KOPT-K1 (cell line): Measurements from ENCODE around the gene TMEM212.

Experiments used
- H3K27ac ChIP-seq: fragments of 200-600 bp; sonication (generic); 2 replicates; pipeline ENCODE4 v1.5.1; 2016; ENCODE audit warnings: antibody characterized with exemption, mild to moderate bottlenecking, low read depth, low read length; ENCODE audit not compliant: poor library complexity, severe bottlenecking
- H3K36me3 ChIP-seq: fragments of 200-600 bp; sonication (generic); 2 replicates; pipeline ENCODE4 v1.5.1; 2017; ENCODE audit warnings: antibody characterized with exemption, mild to moderate bottlenecking, low read length, moderate library complexity; ENCODE audit not compliant: insufficient read depth
- H3K9me3 ChIP-seq: fragments of 200-600 bp; sonication (generic); 2 replicates; pipeline ENCODE4 v1.5.1; 2017; ENCODE audit warnings: antibody characterized with exemption, low read length, mild to moderate bottlenecking; ENCODE audit not compliant: insufficient read depth, poor library complexity, severe bottlenecking

Gene TMEM212

DNA sequence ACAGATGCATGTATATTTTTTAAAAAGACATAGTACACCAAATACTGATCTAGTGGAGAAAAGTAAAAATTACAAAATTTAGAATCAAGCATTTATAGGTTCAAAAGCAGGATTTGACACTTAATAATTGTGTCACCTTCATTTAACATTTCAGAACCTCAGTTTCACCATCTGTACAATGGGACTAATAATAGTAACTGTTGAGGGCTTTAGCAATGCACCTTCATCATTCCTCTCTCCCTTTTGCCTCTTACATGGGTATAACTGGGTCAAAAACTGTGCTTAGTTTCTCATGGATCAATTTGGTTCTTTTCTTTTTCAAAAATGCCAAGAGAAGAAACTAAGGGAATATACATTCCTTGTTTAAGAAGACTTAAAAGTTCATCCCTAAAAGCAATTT, 5.5 kb upstream of the TMEM212 start:
- Histone ChIP-seq H3K27ac (no peak overlapping the region), H3K9me3 (no peaks in the 10 kb centered on the region), H3K36me3 (no peaks in the 10 kb centered on the region)

DNA sequence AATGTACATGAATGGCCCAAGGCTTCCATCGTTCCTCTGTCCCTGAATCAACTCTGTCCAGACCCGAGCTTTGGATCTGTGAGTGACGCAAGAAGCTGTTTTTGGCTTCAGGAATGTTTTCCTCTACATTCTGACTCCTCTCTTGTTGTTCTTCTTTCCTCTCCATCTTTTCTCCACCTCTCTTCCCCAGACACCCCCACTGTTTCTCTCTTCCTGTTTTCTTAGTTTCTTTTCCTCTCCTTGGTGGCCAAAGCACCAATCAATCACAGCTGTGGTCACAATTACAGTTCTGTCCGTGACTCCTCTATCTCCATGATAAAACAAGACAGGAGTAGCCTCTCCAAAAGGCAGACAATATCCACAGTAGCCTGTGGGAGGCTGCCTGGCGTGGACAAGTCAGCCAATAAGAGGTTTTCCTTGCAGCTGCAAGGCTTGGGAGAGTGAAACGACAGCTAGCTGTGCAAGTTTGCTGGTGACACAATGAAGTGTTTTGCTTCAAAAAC, 4.9 kb upstream of the TMEM212 start:
- no peaks in the 10 kb centered on the region for H3K9me3 ChIP-seq
- H3K36me3 ChIP-seq, result no peaks in the 10 kb centered on the region
- no peak overlapping the region for H3K27ac ChIP-seq

DNA sequence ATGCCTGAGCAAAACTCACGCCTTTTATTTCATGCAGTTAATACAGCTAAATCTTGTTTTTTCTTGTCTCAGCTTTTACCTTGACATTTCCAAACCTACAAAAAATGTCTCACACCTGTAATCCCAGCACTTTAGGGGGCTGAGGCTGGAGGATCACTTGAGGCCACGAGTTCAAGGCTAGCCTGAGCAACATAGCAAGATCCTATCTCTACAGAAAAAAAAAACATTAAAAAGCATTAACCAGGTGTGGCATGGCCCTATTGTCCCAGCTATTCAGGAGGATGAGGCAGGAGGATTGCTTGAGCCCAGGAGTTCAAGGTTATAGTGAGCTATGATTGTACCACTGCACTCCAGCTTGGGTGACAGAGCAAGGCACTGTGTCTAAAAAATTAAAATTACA, 3.9 kb upstream of the TMEM212 start:
- H3K36me3 ChIP-seq, result no peaks in the 10 kb centered on the region
- H3K27ac ChIP-seq, result no peak overlapping the region
- H3K9me3 ChIP-seq, result no peaks in the 10 kb centered on the region

DNA sequence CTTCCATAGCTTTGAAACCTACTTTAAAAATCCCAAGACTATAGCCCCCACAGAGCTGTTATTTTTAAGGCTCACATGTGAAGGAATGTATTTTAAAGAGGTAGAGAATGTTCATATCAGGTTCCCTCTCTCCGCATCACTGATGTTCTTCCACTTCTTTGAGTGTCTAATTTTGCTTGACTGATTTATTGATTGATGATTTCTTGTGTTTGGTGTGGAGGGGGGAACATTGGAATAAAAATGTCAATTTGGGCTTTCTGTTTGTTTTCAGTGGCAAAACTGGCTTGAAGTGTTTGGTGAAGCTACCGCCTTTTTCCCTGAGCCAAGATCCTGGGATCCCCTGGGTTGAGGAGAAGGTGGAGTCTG, 2.7 kb upstream of the TMEM212 start:
- no peaks in the 10 kb centered on the region for H3K9me3 ChIP-seq
- no peaks in the 10 kb centered on the region for H3K36me3 ChIP-seq
- H3K27ac ChIP-seq, result no peak overlapping the region

DNA sequence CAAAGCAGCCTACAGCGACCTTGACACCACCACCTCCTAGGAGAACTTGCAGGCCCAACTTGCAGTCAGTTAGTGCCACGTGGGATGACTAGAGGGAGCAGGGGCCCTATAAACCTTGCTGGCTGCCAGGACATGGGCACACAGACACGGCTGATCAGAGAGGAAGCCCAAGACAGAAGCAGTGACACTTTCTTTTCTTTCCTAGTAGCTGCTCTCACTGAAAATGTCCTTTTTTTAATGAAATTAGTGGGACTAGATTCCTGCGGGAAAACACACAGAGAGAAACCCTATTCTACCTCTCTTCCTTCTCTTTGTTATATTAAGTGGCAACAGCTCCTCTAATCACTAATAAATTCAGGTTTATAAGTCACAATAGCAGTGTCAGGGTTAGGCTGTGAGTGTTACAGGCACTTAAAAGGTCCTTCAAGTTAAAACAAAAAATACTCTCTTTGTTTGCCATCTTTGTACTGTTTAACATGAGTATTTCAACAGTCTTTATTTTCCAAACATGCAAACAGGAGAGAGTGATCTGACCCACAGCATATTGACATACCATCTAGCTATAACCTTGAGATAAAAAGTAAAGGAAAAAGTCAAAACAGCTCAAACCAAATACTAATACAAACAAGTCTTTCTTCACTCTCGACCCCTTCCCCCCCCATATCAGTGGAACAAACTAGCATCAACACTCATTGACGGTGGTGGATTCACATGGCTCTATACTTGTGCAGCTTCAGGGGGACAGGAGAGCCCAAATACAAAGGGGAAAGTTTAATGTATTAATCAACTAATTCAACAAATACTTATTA, 2.1 kb upstream of the TMEM212 start:
- H3K36me3 ChIP-seq, result no peaks in the 10 kb centered on the region
- no peaks in the 10 kb centered on the region for H3K9me3 ChIP-seq
- H3K27ac ChIP-seq, result no peak overlapping the region

DNA sequence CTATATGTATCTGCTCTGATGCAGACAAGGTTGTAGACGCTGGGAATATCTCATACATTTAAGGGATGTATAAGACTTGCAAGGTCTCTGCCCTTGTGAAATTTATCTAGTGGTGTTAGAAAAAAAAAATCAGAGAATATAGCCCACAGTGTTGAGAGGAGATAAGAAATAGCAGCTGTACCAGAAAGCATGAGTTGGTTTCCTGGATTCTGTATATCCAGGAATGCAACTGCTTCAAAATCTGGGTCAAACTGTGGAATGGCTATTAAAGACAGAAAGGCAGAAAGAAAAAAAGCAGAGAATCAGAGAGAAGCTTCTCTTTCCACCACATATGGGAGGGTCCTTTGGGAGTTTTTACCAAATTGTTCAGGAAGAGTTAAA, 1.5 kb upstream of the TMEM212 start:
- Histone ChIP-seq H3K36me3 (no peaks in the 10 kb centered on the region), H3K27ac (no peak overlapping the region), H3K9me3 (no peaks in the 10 kb centered on the region)

DNA sequence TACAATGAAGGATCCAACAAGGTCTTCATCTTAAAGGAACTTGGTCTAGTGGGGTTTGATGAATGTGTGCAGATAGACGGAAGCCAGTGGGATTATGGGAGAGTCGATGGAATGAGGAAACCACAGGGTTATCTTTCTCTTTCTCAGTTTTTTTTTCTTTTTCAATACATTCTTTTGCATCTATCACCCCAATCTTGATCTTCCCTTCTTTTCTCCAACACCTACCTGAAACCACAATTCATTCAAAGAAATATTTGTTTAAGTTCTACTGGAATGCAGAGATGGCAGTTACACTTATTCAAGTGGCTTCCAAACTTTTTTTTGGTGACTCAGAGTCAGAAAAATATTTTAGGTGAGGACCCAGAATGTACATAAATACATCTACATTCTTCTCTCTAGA, 1.7 kb downstream of the TMEM212 start:
- H3K36me3 ChIP-seq, result no peaks in the 10 kb centered on the region
- no peaks in the 10 kb centered on the region for H3K9me3 ChIP-seq
- H3K27ac ChIP-seq, result no peak overlapping the region

DNA sequence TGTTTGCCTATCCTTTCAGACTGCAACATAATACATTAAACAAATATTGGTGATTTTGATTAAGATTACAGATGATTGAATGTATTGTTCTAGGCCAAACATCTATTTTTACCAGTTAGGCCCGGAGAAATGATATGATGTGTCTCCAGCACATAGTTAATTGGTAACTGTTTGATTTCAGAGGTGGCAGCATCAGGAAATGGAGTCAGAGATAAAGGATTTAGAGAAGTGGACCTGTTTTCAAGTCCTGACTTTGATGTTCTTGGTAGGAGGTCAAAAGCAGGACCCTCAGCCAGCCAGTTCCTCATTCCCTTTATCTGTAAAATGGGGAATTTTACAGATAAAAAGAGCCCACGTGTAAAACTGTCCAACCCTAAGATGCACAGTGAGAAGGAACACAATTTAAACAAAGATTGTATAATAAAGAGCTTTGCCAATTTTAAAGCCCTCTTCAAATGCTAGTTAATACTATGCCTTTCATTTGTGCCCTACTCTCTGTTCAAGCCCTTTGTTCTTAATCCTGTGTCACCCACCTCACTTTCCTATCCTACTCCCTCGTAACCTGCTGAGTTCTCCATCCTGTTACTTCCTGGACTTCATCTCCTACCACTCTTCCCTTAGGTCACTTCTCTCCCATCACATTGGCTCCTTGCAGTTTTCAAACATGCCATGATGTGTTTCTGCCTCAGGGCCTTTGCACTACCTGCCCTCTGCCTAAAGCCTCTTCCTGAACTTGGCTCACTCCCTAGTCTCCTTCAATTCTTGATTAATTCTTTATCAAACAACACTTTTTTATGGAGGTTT, 2.5 kb downstream of the TMEM212 start:
- Histone ChIP-seq H3K27ac (no peak overlapping the region), H3K36me3 (no peaks in the 10 kb centered on the region), H3K9me3 (no peaks in the 10 kb centered on the region)

DNA sequence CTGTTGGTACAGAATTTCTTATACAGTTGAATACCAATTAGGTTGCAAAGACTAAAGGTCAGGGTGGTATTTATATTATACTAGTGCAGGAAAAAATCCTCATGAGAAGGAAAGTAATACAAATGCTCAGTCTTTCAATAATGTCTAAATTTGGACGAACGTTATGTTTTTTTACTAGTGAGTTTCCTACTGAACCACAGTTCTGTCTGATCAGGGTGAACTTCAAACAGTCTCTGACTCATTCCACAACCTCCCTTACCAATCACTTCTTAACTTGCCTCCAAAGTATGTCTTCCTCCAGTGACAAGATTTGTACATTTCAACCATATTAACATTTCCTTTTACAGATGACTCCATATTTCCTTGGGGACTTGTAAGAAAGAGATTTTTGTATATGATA, 3.4 kb downstream of the TMEM212 start:
- Histone ChIP-seq H3K36me3 (no peaks in the 10 kb centered on the region), H3K9me3 (no peaks in the 10 kb centered on the region), H3K27ac (no peak overlapping the region)

DNA sequence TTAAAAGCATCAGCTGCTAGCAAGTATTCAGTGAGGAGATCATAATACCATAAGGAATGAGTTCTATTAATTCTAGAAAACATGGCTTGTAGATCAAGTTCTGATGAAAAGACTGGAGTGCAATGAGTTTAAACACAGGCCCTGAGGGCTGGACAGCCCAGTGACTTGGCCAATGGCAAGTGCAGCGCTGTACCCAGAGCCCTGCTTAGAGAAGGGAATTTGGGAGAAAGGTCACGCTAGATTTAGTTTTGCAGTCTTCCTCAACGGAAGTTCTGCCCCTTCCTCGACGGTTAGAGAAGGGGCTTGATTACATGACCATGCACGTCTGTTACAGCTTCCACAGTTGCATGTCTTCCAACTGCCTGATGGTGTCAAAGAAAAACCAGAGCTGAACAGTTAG, 4.0 kb downstream of the TMEM212 start:
- H3K27ac ChIP-seq, result no peak overlapping the region
- H3K36me3 ChIP-seq, result no peaks in the 10 kb centered on the region
- no peaks in the 10 kb centered on the region for H3K9me3 ChIP-seq

DNA sequence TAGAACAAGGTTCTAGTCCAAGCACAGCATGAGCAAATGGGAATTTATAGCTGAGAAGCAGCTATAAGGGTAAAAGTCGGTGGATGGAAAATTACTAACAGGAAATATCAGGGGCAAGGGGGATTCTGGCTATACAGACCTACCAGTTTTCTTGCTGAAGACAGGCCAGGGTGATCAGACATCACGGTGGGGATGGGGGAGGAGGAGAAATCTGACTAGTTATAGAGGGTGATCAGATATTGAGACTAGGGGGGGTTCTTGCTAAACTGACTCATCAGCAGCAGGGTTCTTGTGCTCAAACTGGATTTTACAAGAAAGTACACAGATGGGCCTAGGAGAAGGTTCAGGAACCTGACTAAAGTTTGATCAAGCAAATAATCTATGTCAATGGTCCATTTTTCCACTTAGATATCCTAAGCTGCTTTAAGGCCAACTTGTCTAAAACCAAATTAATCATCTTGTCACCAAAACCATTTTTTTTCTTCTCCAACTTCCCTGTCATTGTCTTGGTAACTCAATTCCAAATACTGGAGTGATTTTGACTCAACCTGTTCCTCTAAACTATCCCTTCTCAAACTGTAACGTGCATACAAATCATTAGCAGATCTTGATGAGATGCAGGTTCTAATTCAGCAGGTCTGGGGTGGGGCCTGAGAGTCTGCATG, 4.6 kb downstream of the TMEM212 start:
- H3K27ac ChIP-seq, result no peak overlapping the region
- H3K36me3 ChIP-seq, result no peaks in the 10 kb centered on the region
- no peaks in the 10 kb centered on the region for H3K9me3 ChIP-seq

DNA sequence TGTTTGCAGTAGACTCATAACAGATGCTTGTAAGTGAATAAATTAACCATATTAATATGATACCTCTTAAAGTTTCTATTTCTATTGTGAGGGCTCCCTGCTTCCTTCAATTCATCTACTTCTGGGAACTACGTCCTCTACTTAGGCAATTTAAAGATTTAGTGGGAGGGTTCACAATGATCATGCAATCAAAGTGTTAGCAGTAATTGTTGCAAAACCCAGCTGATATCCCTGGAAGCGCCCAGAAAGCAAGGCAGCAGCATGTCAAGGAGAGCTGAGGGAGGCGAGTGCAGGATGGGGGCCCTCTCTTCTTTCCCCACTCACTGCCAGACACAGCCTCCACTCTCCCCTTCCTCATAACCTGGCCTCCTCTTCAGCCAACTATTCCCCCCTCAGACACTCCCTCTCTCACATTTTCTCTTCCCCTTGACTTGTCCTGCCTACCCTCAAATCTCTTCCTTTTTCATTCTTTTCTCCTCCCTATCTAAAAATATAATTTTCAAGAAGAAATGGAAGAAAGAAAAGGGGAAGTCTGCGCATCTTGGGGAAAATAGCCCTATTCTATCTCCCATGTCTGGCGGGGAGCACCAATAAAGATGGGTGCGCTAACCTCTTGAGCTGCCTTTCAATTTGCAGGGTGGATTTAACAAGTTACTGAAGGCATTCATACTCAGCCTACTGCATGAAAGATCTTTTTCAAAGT, 6.6 kb downstream of the TMEM212 start:
- Histone ChIP-seq H3K27ac (no peak overlapping the region), H3K9me3 (peaks cover 12% of the 10 kb centered on the region)

DNA sequence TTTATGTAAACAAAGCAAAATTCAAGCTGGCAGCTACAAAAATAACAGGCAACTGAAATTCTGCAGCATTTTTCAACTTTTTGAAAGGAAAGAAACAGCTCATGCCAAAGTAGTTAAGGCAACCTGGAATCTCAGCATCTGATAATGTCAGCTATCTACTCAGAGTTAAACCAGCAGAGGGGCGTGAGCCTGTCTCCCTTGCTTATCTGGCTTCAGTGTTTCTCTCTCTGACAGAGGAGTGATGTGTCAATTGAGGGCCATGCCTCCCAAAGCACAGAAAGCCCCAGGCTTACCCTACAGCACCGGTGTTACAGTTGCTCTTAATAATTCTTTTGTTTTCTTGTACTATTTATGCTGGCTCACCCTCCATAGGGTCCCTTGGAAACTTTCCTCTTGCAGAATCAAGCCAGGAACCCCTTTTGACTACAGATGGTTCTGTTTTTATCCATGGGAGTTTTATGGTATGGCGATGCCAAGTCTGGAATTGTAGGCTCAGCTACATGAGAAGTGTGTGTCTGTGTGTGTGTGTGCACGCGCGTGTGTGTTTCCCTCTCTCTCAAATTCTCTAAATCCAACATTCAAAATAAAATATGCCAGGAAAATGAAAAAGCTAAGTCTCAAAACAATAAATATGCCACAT, 7.3 kb downstream of the TMEM212 start:
- peaks cover 12% of the 10 kb centered on the region for H3K9me3 ChIP-seq
- no peak overlapping the region for H3K27ac ChIP-seq
- H3K36me3 ChIP-seq, result no peaks in the 10 kb centered on the region

More for the DNA sequence above, 6.6 kb downstream of the TMEM212 start:
- H3K36me3 ChIP-seq, result no peaks in the 10 kb centered on the region

DNA sequence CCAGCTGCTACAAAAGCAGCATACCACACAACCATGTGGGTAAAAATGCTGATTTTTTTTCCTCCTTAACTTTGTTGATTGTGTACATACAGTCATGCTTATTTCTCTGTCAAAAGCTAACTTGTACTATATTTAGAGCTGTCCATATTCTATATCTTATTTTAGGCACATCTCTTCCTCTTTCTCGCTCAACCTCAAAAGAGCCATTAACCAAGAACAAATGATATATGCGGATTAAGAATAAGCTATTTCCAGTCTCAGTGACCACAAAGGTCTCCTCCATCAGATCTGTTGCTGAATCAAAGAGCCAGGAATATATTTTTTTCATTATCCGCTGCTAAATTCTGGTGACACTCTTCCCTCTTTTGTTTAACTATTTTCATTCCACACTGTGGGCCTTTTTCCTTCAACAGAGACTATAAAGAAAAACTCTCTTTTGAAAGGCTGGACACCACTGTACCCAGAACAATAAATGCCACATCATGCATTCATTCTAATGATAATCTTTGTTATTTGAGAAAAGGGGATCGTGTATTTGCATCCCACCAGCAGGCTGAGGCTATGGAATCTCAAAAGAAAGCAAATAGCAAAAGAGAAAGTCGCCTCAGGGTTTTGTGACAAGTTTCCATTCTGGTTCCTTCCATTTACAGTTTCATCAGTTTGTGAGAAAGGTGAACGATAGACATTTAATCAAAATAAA, 8.0 kb downstream of the TMEM212 start:
- no peak overlapping the region for H3K27ac ChIP-seq
- peaks cover 12% of the 10 kb centered on the region for H3K9me3 ChIP-seq

More for the DNA sequence above, 8.0 kb downstream of the TMEM212 start:
- no peaks in the 10 kb centered on the region for H3K36me3 ChIP-seq
